Measurements from ENCODE around the gene SERP2. TPM values are rescaled to one million over a fixed set of nuclear protein-coding genes. Genes with fewer than 3 reads are reported as not detected.

Gene SERP2
- total and polyA plus RNA-seq, 9 of the 15 experiments (the other 6 are each of a cell fraction or from before 2014, with no cell fraction given) = 0.13 TPM; not detected in 8

GRCh38 chr13:44432650-44433049 lies 59.0 kb downstream of the SERP2 start:
- Histone ChIP-seq H3K27me3 (ENCODE audit: control insufficient read depth in 2 of 2, insufficient read depth in 2 of 2, low read length in 2 of 2) (no peaks in the 10 kb centered on the region), H3K4me1 (replicated peaks in 1 of 2; ENCODE audit: control insufficient read depth in 2 of 2, insufficient read depth in 2 of 2, low read length in 2 of 2) (peaks cover 8 to 10% of the 10 kb centered on the region in 2 experiments; a peak in 3 of 5 replicates), H3K9ac (ENCODE audit: insufficient read depth in 1 of 2, low read depth in 2 of 2, low read length in 2 of 2) (no peak overlapping the region), H3K27ac (ENCODE audit: extremely low read depth, low read depth, low read length) (no peak overlapping the region), H3K4me3 (no peak overlapping the region), H4K20me1 (replicated peaks; ENCODE audit: control insufficient read depth, insufficient read depth, low read length) (no peaks in the 10 kb centered on the region), H3K79me2 (ENCODE audit: control insufficient read depth, insufficient read depth, low read length) (peaks cover 19% of the 10 kb centered on the region), H3K36me3 (ENCODE audit: control insufficient read depth, insufficient read depth, low read length) (peaks cover 15% of the 10 kb centered on the region; the same call in 2 of the 3 replicates), H3K4me2 (ENCODE audit: insufficient read depth, low read length) (no peak overlapping the region), H2AFZ (ENCODE audit: low read depth, low read length) (no peak overlapping the region), H3K9me1 (ENCODE audit: control insufficient read depth, insufficient read depth, low read length) (no peaks in the 10 kb centered on the region), H3K9me3 (replicated peaks; ENCODE audit: control insufficient read depth, insufficient read depth, low read depth, low read length) (no peaks in the 10 kb centered on the region)
- no peak for DNase-seq (ENCODE audit: extremely low read depth in 1 of 4, low spot score in 3 of 4)
- no peak for TF ChIP-seq NFYB (IDR thresholded peaks at IDR 0.05; ENCODE audit: extremely low read depth, insufficient read length)
- in situ Hi-C loops (cut with MboI) = no loop called here
- no TSS peak for BruUV-seq (replicated peaks)
- intact Hi-C loops (cut with micrococcal nuclease) = loop anchor here (10.0 kb wide), 1 partner anchor 98 kb away; no protein-coding TSS in a partner anchor
- ChIA-PET POLR2A (no interaction called here), CTCF (ENCODE audit: low intra/inter-chr PET ratio) (no interaction called here)
- FAIRE-seq = no peak
- no peak for ATAC-seq
- WGBS (ENCODE audit: insufficient coverage, low coverage, missing lambda C conversion rate) = 73% methylated on average over 5 of the region's 5 CpGs

- Histone ChIP-seq H3K9ac (ENCODE audit: insufficient read depth in 1 of 2, low read depth in 2 of 2, low read length in 2 of 2) (peak overlapping the region; percentile 40 to 66; a peak in 3 of 4 replicates), H3K4me2 (ENCODE audit: insufficient read depth, low read length) (peak overlapping the region; percentile 59), H3K4me3 (peak overlapping the region; percentile 55; the same call in 1 of the 2 replicates), H3K27ac (ENCODE audit: extremely low read depth, low read depth, low read length) (peak overlapping the region; percentile 73; the same call in 2 of the 3 replicates), H3K9me1 (ENCODE audit: control insufficient read depth, insufficient read depth, low read length) (no peaks in the 10 kb centered on the region), H4K20me1 (replicated peaks; ENCODE audit: control insufficient read depth, insufficient read depth, low read length) (no peaks in the 10 kb centered on the region), H3K9me3 (replicated peaks; ENCODE audit: control insufficient read depth, insufficient read depth, low read depth, low read length) (no peaks in the 10 kb centered on the region), H2AFZ (ENCODE audit: low read depth, low read length) (no peak overlapping the region; the same call in 1 of the 2 replicates), H3K79me2 (ENCODE audit: control insufficient read depth, insufficient read depth, low read length) (peaks cover 19% of the 10 kb centered on the region), H3K27me3 (ENCODE audit: control insufficient read depth in 2 of 2, insufficient read depth in 2 of 2, low read length in 2 of 2) (no peaks in the 10 kb centered on the region), H3K4me1 (replicated peaks in 1 of 2; ENCODE audit: control insufficient read depth in 2 of 2, insufficient read depth in 2 of 2, low read length in 2 of 2) (peaks cover 8 to 11% of the 10 kb centered on the region in 2 experiments; a peak in 3 of 5 replicates), H3K36me3 (ENCODE audit: control insufficient read depth, insufficient read depth, low read length) (peaks cover 15% of the 10 kb centered on the region; the same call in 2 of the 3 replicates)
- BruUV-seq (replicated peaks) = no TSS peak
- DNase-seq (ENCODE audit: extremely low read depth in 1 of 4, low spot score in 3 of 4) (no peak), FAIRE-seq (no peak), ATAC-seq (no peak)
- in situ Hi-C loops (cut with MboI) (no loop called here), intact Hi-C loops (cut with micrococcal nuclease) (loop anchor here (10.0 kb wide), 1 partner anchor 99 kb away; no protein-coding TSS in a partner anchor)
- WGBS (ENCODE audit: insufficient coverage, low coverage, missing lambda C conversion rate) = 86% methylated on average over 8 of the region's 15 CpGs
- POLR2A ChIA-PET = interaction anchor here (0.9 to 1.4 kb wide), 3 partner anchors 8 to 102 kb away, joined by 3 to 4 read pairs (median 3); no protein-coding TSS in a partner anchor
- CTCF ChIA-PET (ENCODE audit: low intra/inter-chr PET ratio) = no interaction called here
- TF ChIP-seq XRCC5 (IDR thresholded peaks at IDR 0.05; ENCODE audit: low read depth, low read length) (no peak), MECOM (CRISPR knock-in tag; IDR thresholded peaks at IDR 0.05) (no peak)
Observed at GRCh38 chr13:44433863-44434765, 60.5 kb downstream of the SERP2 start.

All from K562 (cell line).